22Rv1 (cell line): ENCODE data around the gene DIP2C.

Experiments used
- CTCF ChIP-seq: fragments of 450-650 bp; IDR thresholded peaks from 2 replicates; pipeline ENCODE4 v1.5.1; 2017; ENCODE audit warnings: mild to moderate bottlenecking
- ZFX ChIP-seq: fragments of 450-650 bp; IDR thresholded peaks from 2 replicates; pipeline ENCODE4 v1.6.1; 2017; ENCODE audit warnings: antibody characterized with exemption, borderline replicate concordance

- no peak for TF ChIP-seq CTCF
- TF ChIP-seq ZFX, result no peak
Observed at GRCh38 chr10:226018-226417, 463.4 kb downstream of the DIP2C start.
